ENCODE measurements around the gene CRACR2A. TPM values are rescaled to one million over a fixed set of nuclear protein-coding genes. Genes with fewer than 3 reads are reported as not detected.

Gene CRACR2A
- total RNA-seq, 1 donor from 2014 or later = 3.0 TPM

- H3K9me3 Mint-ChIP-seq (ENCODE audit: low read depth) = no peaks in the 10 kb centered on the region
Observed at GRCh38 chr12:3681595-3682061, 71.3 kb downstream of the CRACR2A start.

DNA sequence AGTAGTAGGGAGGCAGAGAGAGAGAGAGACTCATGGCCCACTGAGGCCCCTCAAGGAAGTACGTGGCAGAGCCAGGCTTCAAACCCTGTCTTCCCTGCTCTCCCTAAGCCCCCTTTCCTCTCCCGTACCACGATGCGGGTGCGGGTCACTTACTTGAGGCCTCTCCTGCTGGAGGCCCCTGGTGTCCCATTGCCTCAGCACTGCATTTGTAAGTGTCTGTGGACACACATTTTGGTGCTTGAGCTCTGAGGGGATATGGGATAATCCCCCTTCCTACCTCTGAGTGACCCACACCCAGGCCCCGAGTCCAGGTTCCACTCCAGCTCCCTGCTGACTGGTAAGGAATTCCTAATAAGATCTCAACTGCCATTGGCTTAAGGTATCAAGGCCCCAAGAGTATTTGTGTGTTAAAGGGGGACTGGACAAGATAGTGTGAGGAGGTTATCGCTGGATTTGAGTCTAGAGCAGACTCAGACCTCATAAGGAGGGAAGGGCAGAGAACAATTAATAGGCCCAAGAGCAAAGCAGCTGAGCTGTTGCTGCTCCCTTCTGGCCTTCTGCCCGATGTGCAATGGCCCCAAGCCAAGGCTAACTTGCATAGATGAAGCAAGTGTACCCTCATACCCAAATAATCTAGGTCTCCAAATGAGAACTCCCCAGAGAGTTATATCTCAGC, 71.9 kb downstream of the CRACR2A start:
- H3K27ac Mint-ChIP-seq = no peak overlapping the region
- no peaks in the 10 kb centered on the region for H3K4me1 Mint-ChIP-seq (ENCODE audit: low read depth)
- H3K4me3 Mint-ChIP-seq (ENCODE audit: low read depth) = no peak overlapping the region
- no peak for DNase-seq (ENCODE audit: low spot score, unreplicated experiment)
- no peaks in the 10 kb centered on the region for H3K9me3 Mint-ChIP-seq (ENCODE audit: low read depth)
- peak; percentile 54 for TF ChIP-seq CTCF (IDR thresholded peaks at IDR 0.05; ENCODE audit: unreplicated experiment)
- no peaks in the 10 kb centered on the region for H3K27me3 Mint-ChIP-seq
- no peaks in the 10 kb centered on the region for H3K36me3 Mint-ChIP-seq (ENCODE audit: insufficient read depth)

More at GRCh38 chr12:3681595-3682061, 71.3 kb downstream of the CRACR2A start:
- TF ChIP-seq CTCF (IDR thresholded peaks at IDR 0.05; ENCODE audit: unreplicated experiment) = no peak
- Mint-ChIP-seq H3K4me1 (ENCODE audit: low read depth) (no peaks in the 10 kb centered on the region), H3K27ac (no peak overlapping the region), H3K27me3 (peaks cover 2% of the 10 kb centered on the region), H3K36me3 (ENCODE audit: insufficient read depth) (no peaks in the 10 kb centered on the region), H3K4me3 (ENCODE audit: low read depth) (no peak overlapping the region)
- no peak for DNase-seq (ENCODE audit: low spot score, unreplicated experiment)

DNA sequence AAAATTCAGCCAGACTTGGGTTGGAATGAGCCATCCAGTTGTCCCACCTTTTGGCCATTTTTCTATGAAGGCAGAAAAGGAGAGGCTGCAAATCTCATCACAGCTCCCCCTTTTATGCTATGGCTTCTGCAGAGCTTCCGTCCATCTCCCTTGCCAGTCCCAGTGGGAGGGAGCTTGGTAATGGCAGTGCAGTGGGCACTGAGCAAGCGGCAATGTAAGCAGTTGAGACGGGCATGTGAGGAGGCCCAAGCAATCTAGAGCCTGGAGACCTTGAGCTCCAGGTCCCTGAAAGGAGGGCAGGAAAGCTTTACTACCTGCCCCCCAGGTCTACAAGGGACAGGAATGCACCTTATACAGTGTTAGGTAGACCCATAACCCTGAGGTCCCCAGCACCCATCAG, 73.1 kb downstream of the CRACR2A start:
- H3K27me3 Mint-ChIP-seq = no peaks in the 10 kb centered on the region
- no peaks in the 10 kb centered on the region for H3K9me3 Mint-ChIP-seq (ENCODE audit: low read depth)
- no peak for DNase-seq (ENCODE audit: low spot score, unreplicated experiment)
- no peak overlapping the region for H3K27ac Mint-ChIP-seq
- no peaks in the 10 kb centered on the region for H3K36me3 Mint-ChIP-seq (ENCODE audit: insufficient read depth)
- no peaks in the 10 kb centered on the region for H3K4me1 Mint-ChIP-seq (ENCODE audit: low read depth)
- no peak for TF ChIP-seq CTCF (IDR thresholded peaks at IDR 0.05; ENCODE audit: unreplicated experiment)
- H3K4me3 Mint-ChIP-seq (ENCODE audit: low read depth) = no peak overlapping the region

- H3K36me3 Mint-ChIP-seq (ENCODE audit: insufficient read depth) = no peaks in the 10 kb centered on the region
- no peaks in the 10 kb centered on the region for H3K9me3 Mint-ChIP-seq (ENCODE audit: low read depth)
- H3K4me3 Mint-ChIP-seq (ENCODE audit: low read depth) = no peak overlapping the region
- H3K4me1 Mint-ChIP-seq (ENCODE audit: low read depth) = peaks cover 6% of the 10 kb centered on the region
- H3K27ac Mint-ChIP-seq = no peak overlapping the region
- peaks cover 4% of the 10 kb centered on the region for H3K27me3 Mint-ChIP-seq
- DNase-seq (ENCODE audit: low spot score, unreplicated experiment) = no peak
- no peak for TF ChIP-seq CTCF (IDR thresholded peaks at IDR 0.05; ENCODE audit: unreplicated experiment)
Observed at GRCh38 chr12:3677609-3678008, 75.3 kb downstream of the CRACR2A start.

DNA sequence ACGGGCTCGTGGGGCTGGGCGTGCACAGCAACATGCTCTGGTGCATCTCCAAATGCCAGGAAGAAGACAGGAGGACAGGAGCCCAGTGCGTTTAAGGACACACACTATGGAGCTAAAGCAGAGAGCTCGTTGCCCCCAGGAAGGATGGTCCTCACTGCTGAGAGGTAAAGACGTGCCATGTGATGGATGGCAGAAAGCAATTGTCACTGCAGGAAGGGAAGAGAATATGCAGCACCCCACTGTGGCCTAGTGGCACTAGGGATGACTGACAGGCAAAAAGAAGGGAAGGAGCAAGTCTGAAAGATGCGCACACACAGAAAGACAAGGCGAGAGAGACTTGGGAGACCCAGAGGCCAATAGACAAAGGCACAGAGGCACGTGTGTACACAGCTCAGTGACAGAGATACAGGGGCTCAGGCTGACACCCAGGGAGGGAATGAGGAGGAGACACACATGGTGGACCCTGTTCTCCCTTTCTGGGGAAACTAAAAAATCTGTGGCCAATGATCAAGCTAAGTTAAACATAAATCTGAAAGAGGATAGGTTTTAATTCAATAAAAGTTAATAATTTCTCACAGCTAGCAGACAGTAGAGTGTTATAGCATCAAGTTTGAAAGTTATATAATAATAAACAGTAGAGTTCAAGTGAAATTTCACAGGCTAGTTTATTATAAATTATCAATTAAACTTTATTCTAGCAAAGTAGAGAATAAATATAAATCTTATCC, 78.8 kb downstream of the CRACR2A start:
- DNase-seq (ENCODE audit: low spot score, unreplicated experiment) = no peak
- H3K36me3 Mint-ChIP-seq (ENCODE audit: insufficient read depth) = no peaks in the 10 kb centered on the region

More for the DNA sequence above, 78.8 kb downstream of the CRACR2A start:
- peaks cover 12% of the 10 kb centered on the region for H3K27me3 Mint-ChIP-seq
- no peaks in the 10 kb centered on the region for H3K9me3 Mint-ChIP-seq (ENCODE audit: low read depth)
- no peak overlapping the region for H3K4me3 Mint-ChIP-seq (ENCODE audit: low read depth)
- H3K27ac Mint-ChIP-seq = no peak overlapping the region
- no peak for TF ChIP-seq CTCF (IDR thresholded peaks at IDR 0.05; ENCODE audit: unreplicated experiment)
- H3K4me1 Mint-ChIP-seq (ENCODE audit: low read depth) = peaks cover 6% of the 10 kb centered on the region

Data from progenitor cell of endocrine pancreas (in vitro differentiated cells).